B cell (primary cell): ENCODE data around the gene GDF11. TPM values are rescaled to one million over a fixed set of nuclear protein-coding genes. Genes with fewer than 3 reads are reported as not detected.

Experiments
- ATAC-seq: fragments of 200-7000 bp; cut with Tn5 transposase; one replicate; pipeline ENCODE4 v1.10.0; 2021; ENCODE audit warnings: low read depth, mild to moderate bottlenecking, moderate number of reproducible peaks, moderate library complexity
- CTCF ChIA-PET: fragments of 350-600 bp; sonication (Branson Sonifier 250); formaldehyde crosslinking; loops from one replicate; lab custom pipeline; 2021; ENCODE audit warnings: antibody characterized with exemption, inconsistent platforms; lab: Charles Lee
- POLR2A ChIA-PET: fragments of 350-600 bp; sonication (Branson Sonifier 250); formaldehyde crosslinking; loops from one replicate; lab custom pipeline; 2021; ENCODE audit warnings: antibody characterized with exemption; lab: Charles Lee
- DNase-seq: peaks from one replicate; pipeline ENCODE4 v3.0.0; 2013
- H2AFZ ChIP-seq: 2 replicates; pipeline ENCODE4 v1.6.1; 2012; ENCODE audit warnings: mild to moderate bottlenecking, low read depth, low read length; ENCODE audit not compliant: insufficient read depth, poor library complexity, severe bottlenecking
- H3K27ac ChIP-seq, 2 donors: 1 replicate in 1 of 2; 2 replicates in 1 of 2; pipeline ENCODE4 v1.5.1; 2012 to 2013; ENCODE audit warnings: low read length in 2 of 2, mild to moderate bottlenecking in 2 of 2, moderate library complexity in 1 of 2
- H3K27me3 ChIP-seq, 4 experiments: fragments of 200-600 bp in 1 of 4; sonication (generic) in 1 of 4; replicated peaks in 1 of 4; 1 replicate in 2 of 4; 2 replicates in 2 of 4; pipeline versions ENCODE4 v1.6.1 to v1.7.0; 2013 to 2016; ENCODE audit warnings: low read length in 3 of 4, mild to moderate bottlenecking in 2 of 4, mixed read lengths in 1 of 4, moderate library complexity in 1 of 4; ENCODE audit not compliant: insufficient read depth in 4 of 4, control insufficient read depth in 3 of 4; ENCODE audit errors: control extremely low read depth in 1 of 4
- H3K36me3 ChIP-seq, 2 experiments: replicated peaks in 1 of 2; 1 replicate in 1 of 2; 2 replicates in 1 of 2; pipeline versions ENCODE4 v1.6.1 to v1.7.1; 2013; ENCODE audit warnings: low read length in 1 of 2; ENCODE audit not compliant: insufficient read depth in 2 of 2, control insufficient read depth in 1 of 2; ENCODE audit errors: control extremely low read depth in 1 of 2, extremely low read depth in 1 of 2
- H3K4me1 ChIP-seq, 2 donors: fragments of 200-600 bp in 1 of 2; sonication (generic) in 1 of 2; 1 replicate in 1 of 2; 2 replicates in 1 of 2; pipeline versions ENCODE4 v1.5.1 to v1.6.1; 2013 to 2017; ENCODE audit warnings: low read length in 2 of 2; ENCODE audit not compliant: control insufficient read depth in 2 of 2, insufficient read depth in 2 of 2
- H3K4me2 ChIP-seq: replicated peaks from 2 replicates; pipeline ENCODE3; 2012; ENCODE audit warnings: mild to moderate bottlenecking, low read depth, low read length; ENCODE audit not compliant: poor library complexity, severe bottlenecking
- H3K4me3 ChIP-seq, 5 experiments: fragments of 200-600 bp in 1 of 5; sonication (generic) in 1 of 5; 1 replicate in 3 of 5; 2 replicates in 2 of 5; pipeline versions ENCODE4 v1.5.1 to v1.7.0; 2011 to 2016; ENCODE audit warnings: low read length in 4 of 5, mild to moderate bottlenecking in 4 of 5, low read depth in 2 of 5, control low read depth in 1 of 5, moderate library complexity in 1 of 5; ENCODE audit not compliant: insufficient read depth in 1 of 5; ENCODE audit errors: control extremely low read depth in 1 of 5, extremely low read depth in 1 of 5
- H3K79me2 ChIP-seq: fragments of 200-600 bp; sonication (generic); one replicate; pipeline ENCODE4 v1.6.0; 2016; ENCODE audit warnings: low read length; ENCODE audit not compliant: control insufficient read depth, insufficient read depth
- H3K9ac ChIP-seq: fragments of 200-600 bp; sonication (generic); 2 replicates; pipeline ENCODE4 v1.6.1; 2017; ENCODE audit warnings: mild to moderate bottlenecking, low read length, moderate library complexity
- H3K9me3 ChIP-seq, 3 donors: one replicate each; pipeline versions ENCODE4 v1.6.1 to v1.7.1; 2013; ENCODE audit warnings: low read length in 2 of 3; ENCODE audit not compliant: control insufficient read depth in 2 of 3, insufficient read depth in 1 of 3; ENCODE audit errors: control extremely low read depth in 1 of 3
- H4K20me1 ChIP-seq: 2 replicates; pipeline ENCODE4 v1.6.0; 2012; ENCODE audit warnings: mild to moderate bottlenecking, low read length; ENCODE audit not compliant: insufficient read depth, control insufficient read depth, poor library complexity, severe bottlenecking
- H3K27ac Mint-ChIP-seq: one replicate; pipeline ENCODE4 v1.8.0; 2021; ENCODE audit warnings: mixed read lengths
- H3K27me3 Mint-ChIP-seq: one replicate; pipeline ENCODE4 v1.8.0; 2021; ENCODE audit warnings: mixed read lengths
- H3K4me1 Mint-ChIP-seq: one replicate; pipeline ENCODE4 v1.8.0; 2021; ENCODE audit warnings: mixed read lengths
- H3K4me3 Mint-ChIP-seq: one replicate; pipeline ENCODE4 v1.8.0; 2021; ENCODE audit warnings: mixed read lengths
- H3K9me3 Mint-ChIP-seq: one replicate; pipeline ENCODE4 v1.8.0; 2022; ENCODE audit warnings: mixed read lengths; ENCODE audit not compliant: insufficient read depth
- CTCF ChIP-seq: fragments of 200-600 bp; IDR thresholded peaks from one replicate; pipeline ENCODE4 v1.8.0; 2022; ENCODE audit warnings: antibody characterized with exemption, mild to moderate bottlenecking
- EZH2 ChIP-seq: IDR thresholded peaks from 2 replicates; pipeline ENCODE4 v1.6.1; 2012; ENCODE audit warnings: borderline replicate concordance, low read depth, mild to moderate bottlenecking, moderate library complexity, low read length; ENCODE audit not compliant: insufficient read depth, poor library complexity, severe bottlenecking
- WGBS: methylation state at CpG from one replicate; pipeline ENCODE4 v1.1.5; 2013; ENCODE audit warnings: missing lambda C conversion rate; ENCODE audit not compliant: insufficient coverage; 5-methylcytosine and 5-hydroxymethylcytosine counted together
- intact Hi-C: fragments of 100-400 bp; cut with micrococcal nuclease; formaldehyde crosslinking; loops from one replicate; pipeline ENCODE4 v1.10.0; 2022
- polyA plus RNA-seq: library from polyadenylated mRNA; depleted of rRNA; stranded (reverse); fragments of >200 nt; gene quantifications from 2 replicates; pipeline ENCODE4 v1.2.3, GENCODE V29; 2012
- total RNA-seq, 2 donors: library from RNA; stranded (reverse); fragments of 120-200 nt in 1 of 2; gene quantifications; 1 replicate in 1 of 2; 2 replicates in 1 of 2; pipeline versions ENCODE4 v1.2.3 to v1.2.4, GENCODE V29; 2013 to 2022

The GDF11 gene
- total and polyA plus RNA-seq, 2 donors (not counting 1 experiment from before 2014, with no cell fraction given): 4.4 to 11.3 TPM

DNA sequence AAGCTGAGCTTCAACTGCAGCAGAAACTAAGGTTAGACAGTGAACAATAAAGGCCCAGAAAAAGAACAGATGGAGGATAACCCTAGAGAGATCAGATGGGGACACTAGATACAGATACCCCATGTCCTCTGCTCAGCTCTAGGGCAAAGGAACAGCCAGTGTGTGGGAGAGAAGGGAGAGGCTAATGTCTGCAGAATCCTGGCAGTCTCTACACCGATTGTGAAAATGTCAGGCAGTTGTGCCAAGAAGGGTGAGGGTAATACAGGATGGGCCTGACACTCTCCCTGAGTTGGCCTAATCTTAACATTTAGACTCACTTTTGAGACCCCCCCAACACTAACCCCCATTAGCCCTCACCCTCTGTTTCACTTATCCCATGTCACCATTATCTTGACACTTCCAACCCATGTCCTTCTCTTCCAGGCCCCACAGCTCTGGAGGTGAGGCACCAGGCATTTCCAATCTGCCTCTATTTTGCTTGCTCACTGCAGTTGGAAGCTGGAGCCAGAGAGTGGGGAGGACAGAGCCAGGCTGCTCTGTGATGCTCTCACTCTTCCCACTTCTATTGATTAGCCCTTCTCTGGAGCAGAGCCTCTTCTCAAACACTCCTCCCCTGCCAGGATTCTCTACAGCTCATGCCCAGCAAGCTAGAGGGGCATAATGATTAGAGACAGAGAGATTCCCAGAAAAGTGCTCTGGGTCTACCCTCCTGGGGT, 30.1 kb upstream of the GDF11 start:
- POLR2A ChIA-PET: interaction anchor here (0.8 kb wide), 1 partner anchor 662 kb away, joined by 3 read pairs; no protein-coding TSS in a partner anchor
- intact Hi-C loops: no loop called here
- Histone ChIP-seq H3K9ac (no peak overlapping the region), H3K4me2 (no peak overlapping the region), H2AFZ (no peak overlapping the region), H3K4me1 (peaks cover 28 to 35% of the 10 kb centered on the region in 2 donors), H3K9me3 (no peaks in the 10 kb centered on the region), H3K27ac (no peak overlapping the region), H3K4me3 (no peak overlapping the region), H3K36me3 (no peaks in the 10 kb centered on the region), H3K79me2 (peaks cover 14% of the 10 kb centered on the region), H3K27me3 (peaks cover 0 to 10% (median 4%) of the 10 kb centered on the region in 4 experiments), H4K20me1 (peaks cover 15% of the 10 kb centered on the region)
- H3K27me3 Mint-ChIP-seq: peaks cover 15% of the 10 kb centered on the region
- CTCF ChIA-PET: interaction anchor here (1.9 to 2.5 kb wide), 2 partner anchors 26 to 56 kb away, joined by 8 to 16 read pairs; no protein-coding TSS in a partner anchor
- H3K27ac Mint-ChIP-seq: no peak overlapping the region
- ATAC-seq (no peak), DNase-seq (no peak)
- H3K4me1 Mint-ChIP-seq: peaks cover 41% of the 10 kb centered on the region
- no CpG with 5 or more reads among the region's 1 CpG for WGBS
- no peak for TF ChIP-seq CTCF
- no peak for TF ChIP-seq EZH2
- H3K4me3 Mint-ChIP-seq: no peak overlapping the region
- no peaks in the 10 kb centered on the region for H3K9me3 Mint-ChIP-seq

DNA sequence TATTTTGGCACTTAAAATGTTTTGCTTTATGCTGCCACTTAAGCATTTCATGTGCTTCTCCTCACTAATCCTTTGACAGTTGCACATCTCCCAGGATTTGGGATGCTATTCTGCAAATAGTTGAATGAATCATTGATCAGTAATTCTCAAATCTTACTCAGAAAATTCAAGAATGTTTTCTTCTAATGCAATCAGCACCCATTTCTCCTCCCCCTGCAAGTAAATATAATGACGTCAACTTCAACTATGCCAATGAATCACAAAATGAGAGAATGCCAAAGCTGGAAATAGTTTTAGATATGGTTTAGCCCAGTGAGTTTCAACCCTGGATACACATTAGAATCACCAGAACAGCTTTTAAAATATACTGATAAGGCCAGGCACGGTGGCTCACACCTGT, 29.2 kb upstream of the GDF11 start:
- Mint-ChIP-seq H3K27ac (no peak overlapping the region), H3K4me3 (peak overlapping the region; percentile 1), H3K9me3 (no peaks in the 10 kb centered on the region), H3K4me1 (peaks cover 42% of the 10 kb centered on the region), H3K27me3 (peaks cover 9% of the 10 kb centered on the region)
- 83% methylated on average over 1 of the region's 2 CpGs for WGBS
- H3K9me3 ChIP-seq: no peaks in the 10 kb centered on the region
- CTCF ChIA-PET: interaction anchor here (0.6 to 2.5 kb wide), 3 partner anchors 8 to 57 kb away, joined by 4 to 16 read pairs (median 8); no protein-coding TSS in a partner anchor
- no peak overlapping the region for H3K9ac ChIP-seq
- H4K20me1 ChIP-seq: peaks cover 18% of the 10 kb centered on the region
- POLR2A ChIA-PET: no interaction called here
- TF ChIP-seq CTCF (no peak), EZH2 (no peak)
- DNase-seq (no peak), ATAC-seq (no peak)
- intact Hi-C loops: no loop called here
- peaks cover 0 to 1% of the 10 kb centered on the region in 2 experiments for H3K36me3 ChIP-seq
- peaks cover 20 to 34% of the 10 kb centered on the region in 2 donors for H3K4me1 ChIP-seq
- no peak overlapping the region for H3K27ac ChIP-seq
- no peak overlapping the region for H3K4me3 ChIP-seq
- no peak overlapping the region for H2AFZ ChIP-seq
- H3K4me2 ChIP-seq: no peak overlapping the region
- H3K79me2 ChIP-seq: peaks cover 22% of the 10 kb centered on the region
- peaks cover 0 to 9% (median 2%) of the 10 kb centered on the region in 4 experiments for H3K27me3 ChIP-seq
